Mucosa of descending colon (tissue), 3 donors: Measurements from ENCODE around the gene OASL. TPM values are rescaled to one million over a fixed set of nuclear protein-coding genes. Genes with fewer than 3 reads are reported as not detected.

Experiments
- ATAC-seq: fragments of 200-7000 bp; cut with Tn5 transposase; one replicate; pipeline ENCODE4 v1.9.1; 2020; ENCODE audit warnings: mild to moderate bottlenecking, moderate library complexity
- DNase-seq, 3 donors: peaks; one replicate each; pipeline ENCODE4 v3.0.0-alpha.2; 2020
- H3K36me3 ChIP-seq: fragments of 200-600 bp; one replicate; pipeline ENCODE4 v1.8.0; 2021; ENCODE audit warnings: low read depth, mild to moderate bottlenecking
- H3K4me1 ChIP-seq: fragments of 200-600 bp; one replicate; pipeline ENCODE4 v1.8.0; 2021; ENCODE audit warnings: low read depth, mild to moderate bottlenecking
- H3K4me3 ChIP-seq: fragments of 200-600 bp; one replicate; pipeline ENCODE4 v1.8.0; 2021; ENCODE audit warnings: mild to moderate bottlenecking
- H3K9me3 ChIP-seq: fragments of 200-600 bp; one replicate; pipeline ENCODE4 v1.8.0; 2021; ENCODE audit warnings: mild to moderate bottlenecking
- CTCF ChIP-seq: fragments of 200-600 bp; IDR thresholded peaks from one replicate; pipeline ENCODE4 v1.8.0; 2022; ENCODE audit warnings: antibody characterized with exemption, mild to moderate bottlenecking
- intact Hi-C, 2 donors: fragments of 100-400 bp; cut with DNase I in 1 of 2; cut with micrococcal nuclease in 1 of 2; formaldehyde crosslinking; loops; one replicate each; pipeline versions ENCODE4 v1.11.0 to v1.11.1; 2022; cut with DNase I, micrococcal nuclease
- total RNA-seq, 3 donors: library from RNA; stranded (reverse); fragmentation: NEBNext Ultra II Directional in 2 of 3; extraction: Animal tissue kit (Norgen Biotek cat#: 25700) in 2 of 3; gene quantifications; one replicate each; pipeline versions ENCODE4 v1.2.1 to v1.2.4, GENCODE V29; 2021 to 2023
- donor health status: DM: no; HTN: no; CAD: no; lungs with moderate emphysema.
- donor health status: DM: no; HTN: no; CAD: no.
- donor health status: DM: no; HTN: yes; CAD: no.

The OASL gene
- total RNA-seq, 3 donors from 2014 or later, result 3.7 to 32.4 (median 10.2) TPM

GRCh38 chr12:121005346-121005815 is 33.7 kb downstream of the OASL start:
- peak; percentile 69 for TF ChIP-seq CTCF
- ATAC-seq (peak; percentile 84), DNase-seq (peak; percentile 60 to 81 (median 78))
- H3K4me3 ChIP-seq, result no peak overlapping the region
- H3K9me3 ChIP-seq, result no peaks in the 10 kb centered on the region
- intact Hi-C loops, result no loop called here
- H3K36me3 ChIP-seq, result no peaks in the 10 kb centered on the region
- no peaks in the 10 kb centered on the region for H3K4me1 ChIP-seq

GRCh38 chr12:121004253-121004815 is 34.7 kb downstream of the OASL start:
- DNase-seq, result no peak
- ATAC-seq, result no peak
- TF ChIP-seq CTCF, result no peak
- Histone ChIP-seq H3K36me3 (no peaks in the 10 kb centered on the region), H3K4me1 (no peaks in the 10 kb centered on the region), H3K9me3 (no peaks in the 10 kb centered on the region), H3K4me3 (no peak overlapping the region)
- intact Hi-C loops, result no loop called here

- Histone ChIP-seq H3K36me3 (no peaks in the 10 kb centered on the region), H3K4me3 (no peak overlapping the region), H3K4me1 (no peaks in the 10 kb centered on the region), H3K9me3 (no peaks in the 10 kb centered on the region)
- peak; percentile 53 for ATAC-seq
- TF ChIP-seq CTCF, result no peak
- DNase-seq, result peak in 2 of 3 donors; percentile 71 to 76
- intact Hi-C loops, result no loop called here
Measured at GRCh38 chr12:121003650-121004049, 35.4 kb downstream of the OASL start.

GRCh38 chr12:121001841-121002483 is 37.1 kb downstream of the OASL start:
- intact Hi-C loops, result no loop called here

GRCh38 chr12:121001060-121001459 is 38.0 kb downstream of the OASL start:
- no peak overlapping the region for H3K4me3 ChIP-seq
- no peak for DNase-seq
- TF ChIP-seq CTCF, result no peak
- no peaks in the 10 kb centered on the region for H3K9me3 ChIP-seq
- H3K36me3 ChIP-seq, result no peaks in the 10 kb centered on the region
- ATAC-seq, result no peak
- intact Hi-C loops, result no loop called here
- H3K4me1 ChIP-seq, result no peaks in the 10 kb centered on the region

More at GRCh38 chr12:121001841-121002483, 37.1 kb downstream of the OASL start:
- no peak for TF ChIP-seq CTCF
- no peaks in the 10 kb centered on the region for H3K4me1 ChIP-seq
- H3K9me3 ChIP-seq, result no peaks in the 10 kb centered on the region
- DNase-seq (no peak), ATAC-seq (no peak)
- no peaks in the 10 kb centered on the region for H3K36me3 ChIP-seq
- H3K4me3 ChIP-seq, result no peak overlapping the region
